HepG2 (cell line): Measurements from ENCODE around the gene GDI1. TPM values are rescaled to one million over a fixed set of nuclear protein-coding genes. Genes with fewer than 3 reads are reported as not detected.

ENCODE experiments used
- CEBPZ ChIP-seq: IDR thresholded peaks from 2 replicates; pipeline ENCODE4 v1.6.1; 2012; ENCODE audit warnings: low read length, improper control_type of control experiment
- FOSL2 ChIP-seq: sonication (generic); formaldehyde crosslinking; IDR thresholded peaks from 2 replicates; pipeline ENCODE4 v1.4.0; 2020; ENCODE audit warnings: missing genetic modification reagents
- FOXP1 ChIP-seq, 2 experiments: fragments of 450-650 bp in 1 of 2; IDR thresholded peaks; 2 replicates each; pipeline ENCODE4 v1.6.1; 2017 to 2018; ENCODE audit warnings: antibody characterized with exemption in 1 of 2
- MED13 ChIP-seq: sonication (generic); formaldehyde crosslinking; IDR thresholded peaks from 2 replicates; pipeline ENCODE4 v1.5.0; 2020; ENCODE audit warnings: missing genetic modification reagents
- RARA ChIP-seq: IDR thresholded peaks from 2 replicates; pipeline ENCODE4 v1.6.1; 2016; ENCODE audit warnings: missing genetic modification reagents, missing compliant biosample characterization
- REST ChIP-seq, 2 experiments: IDR thresholded peaks; 2 replicates each; pipeline ENCODE4 v1.6.1; 2011 to 2012; ENCODE audit warnings: low read length in 2 of 2, borderline replicate concordance in 1 of 2, low read depth in 1 of 2, mild to moderate bottlenecking in 1 of 2, moderate library complexity in 1 of 2
- ZNF136 ChIP-seq: sonication (generic); formaldehyde crosslinking; IDR thresholded peaks from 2 replicates; pipeline ENCODE4 v1.8.1; 2022; ENCODE audit warnings: low read depth, mild to moderate bottlenecking, moderate library complexity, missing genetic modification reagents
- ZNF256 ChIP-seq: sonication (generic); formaldehyde crosslinking; conservative IDR thresholded peaks from 2 replicates; pipeline ENCODE4 v1.4.0; 2020; ENCODE audit warnings: missing genetic modification reagents
- ZNF296 ChIP-seq: sonication (generic); formaldehyde crosslinking; conservative IDR thresholded peaks from 2 replicates; pipeline ENCODE4 v1.5.0; 2020; ENCODE audit warnings: mild to moderate bottlenecking, missing genetic modification reagents
- ZNF572 ChIP-seq: sonication (generic); formaldehyde crosslinking; IDR thresholded peaks from 2 replicates; pipeline ENCODE4 v1.5.1; 2020; ENCODE audit warnings: mild to moderate bottlenecking, missing genetic modification reagents
- ZNF629 ChIP-seq: sonication (generic); formaldehyde crosslinking; conservative IDR thresholded peaks from 2 replicates; pipeline ENCODE4 v1.5.0; 2020; ENCODE audit warnings: missing genetic modification reagents
- polyA plus RNA-seq, 8 experiments: library from polyadenylated mRNA; depleted of rRNA in 3 of 8; stranded (reverse) in 7 of 8; unstranded in 1 of 8; fragments of >200 nt; fragmentation: Illumina TruSeq in 4 of 8; extraction: Trizol in 4 of 8; gene quantifications; 2 replicates each; pipeline versions ENCODE4 v1.2.1 to v1.2.3, GENCODE V29; 2011 to 2016; ENCODE audit warnings: low read depth in 4 of 8, missing spikeins in 1 of 8, mixed read lengths in 1 of 8; ENCODE audit not compliant: insufficient read depth in 1 of 8
- total RNA-seq, 5 experiments: library from RNA; depleted of rRNA; stranded (reverse); fragments of >200 nt; fragmentation: Illumina TruSeq; extraction: Trizol; gene quantifications; 2 replicates each; pipeline ENCODE4 v1.2.3, GENCODE V29; 2016; ENCODE audit warnings: low read depth in 1 of 5
- TF ChIP-seq, protein P1 (sequence below): IDR thresholded peaks from 2 replicates; pipeline ENCODE4 v1.4.0; 2020; ENCODE audit warnings: mild to moderate bottlenecking, missing genetic modification reagents
- TF ChIP-seq, protein P2 (sequence below): sonication (generic); formaldehyde crosslinking; IDR thresholded peaks from 2 replicates; pipeline ENCODE4 v1.5.1; 2020; ENCODE audit warnings: mild to moderate bottlenecking, missing genetic modification reagents, borderline replicate concordance

The GDI1 gene
- total and polyA plus RNA-seq, 2 of the 13 experiments (the other 11 are each of a cell fraction or from before 2014, with no cell fraction given): 17.4 to 105 TPM

DNA sequence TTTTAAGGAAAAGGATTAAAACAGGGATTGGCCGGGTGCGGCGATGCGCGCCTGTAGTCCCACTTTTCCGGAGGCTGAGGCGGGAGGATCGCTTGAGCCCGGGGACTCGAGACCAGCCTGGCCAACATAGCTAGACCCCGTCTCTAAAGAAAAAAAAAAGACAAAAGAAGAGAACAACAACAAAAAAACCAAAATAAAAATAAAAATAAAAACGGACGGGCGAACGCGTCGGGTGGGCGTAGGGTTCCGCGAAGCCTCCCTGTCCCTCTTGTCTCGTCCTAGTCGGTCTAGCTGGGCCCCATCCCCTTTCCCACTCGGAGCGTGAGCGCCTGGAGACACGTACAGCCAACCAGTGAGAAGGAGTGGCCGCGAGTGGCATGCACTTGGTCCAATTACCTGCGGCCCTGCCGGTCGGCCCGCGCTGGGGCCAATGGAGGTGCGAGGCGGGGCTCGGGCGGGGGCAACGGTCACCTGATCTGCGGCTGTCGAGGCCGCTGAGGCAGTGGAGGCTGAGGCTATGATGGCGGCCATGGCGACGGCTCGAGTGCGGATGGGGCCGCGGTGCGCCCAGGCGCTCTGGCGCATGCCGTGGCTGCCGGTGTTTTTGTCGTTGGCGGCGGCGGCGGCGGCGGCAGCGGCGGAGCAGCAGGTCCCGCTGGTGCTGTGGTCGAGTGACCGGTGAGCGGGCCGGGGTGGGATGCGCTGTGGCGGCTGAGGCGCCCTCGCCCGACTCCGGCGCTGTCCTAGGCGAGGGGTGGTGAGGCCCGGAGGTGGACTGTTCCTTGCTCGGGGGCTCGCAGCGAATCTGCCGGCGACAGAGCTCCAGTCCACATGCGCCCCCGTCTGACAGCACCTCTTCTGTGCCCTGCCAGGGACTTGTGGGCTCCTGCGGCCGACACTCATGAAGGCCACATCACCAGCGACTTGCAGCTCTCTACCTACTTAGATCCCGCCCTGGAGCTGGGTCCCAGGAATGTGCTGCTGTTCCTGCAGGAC lies 8.5 kb upstream of the GDI1 start, which contains the start of gene ATP6AP1 (continued):
- TF ChIP-seq, protein P1, sequence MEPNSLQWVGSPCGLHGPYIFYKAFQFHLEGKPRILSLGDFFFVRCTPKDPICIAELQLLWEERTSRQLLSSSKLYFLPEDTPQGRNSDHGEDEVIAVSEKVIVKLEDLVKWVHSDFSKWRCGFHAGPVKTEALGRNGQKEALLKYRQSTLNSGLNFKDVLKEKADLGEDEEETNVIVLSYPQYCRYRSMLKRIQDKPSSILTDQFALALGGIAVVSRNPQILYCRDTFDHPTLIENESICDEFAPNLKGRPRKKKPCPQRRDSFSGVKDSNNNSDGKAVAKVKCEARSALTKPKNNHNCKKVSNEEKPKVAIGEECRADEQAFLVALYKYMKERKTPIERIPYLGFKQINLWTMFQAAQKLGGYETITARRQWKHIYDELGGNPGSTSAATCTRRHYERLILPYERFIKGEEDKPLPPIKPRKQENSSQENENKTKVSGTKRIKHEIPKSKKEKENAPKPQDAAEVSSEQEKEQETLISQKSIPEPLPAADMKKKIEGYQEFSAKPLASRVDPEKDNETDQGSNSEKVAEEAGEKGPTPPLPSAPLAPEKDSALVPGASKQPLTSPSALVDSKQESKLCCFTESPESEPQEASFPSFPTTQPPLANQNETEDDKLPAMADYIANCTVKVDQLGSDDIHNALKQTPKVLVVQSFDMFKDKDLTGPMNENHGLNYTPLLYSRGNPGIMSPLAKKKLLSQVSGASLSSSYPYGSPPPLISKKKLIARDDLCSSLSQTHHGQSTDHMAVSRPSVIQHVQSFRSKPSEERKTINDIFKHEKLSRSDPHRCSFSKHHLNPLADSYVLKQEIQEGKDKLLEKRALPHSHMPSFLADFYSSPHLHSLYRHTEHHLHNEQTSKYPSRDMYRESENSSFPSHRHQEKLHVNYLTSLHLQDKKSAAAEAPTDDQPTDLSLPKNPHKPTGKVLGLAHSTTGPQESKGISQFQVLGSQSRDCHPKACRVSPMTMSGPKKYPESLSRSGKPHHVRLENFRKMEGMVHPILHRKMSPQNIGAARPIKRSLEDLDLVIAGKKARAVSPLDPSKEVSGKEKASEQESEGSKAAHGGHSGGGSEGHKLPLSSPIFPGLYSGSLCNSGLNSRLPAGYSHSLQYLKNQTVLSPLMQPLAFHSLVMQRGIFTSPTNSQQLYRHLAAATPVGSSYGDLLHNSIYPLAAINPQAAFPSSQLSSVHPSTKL (CRISPR knock-in tag): peak; percentile 24; the same call in 1 of the 2 replicates
- TF ChIP-seq RARA (CRISPR knock-in tag): no peak
- no peak for TF ChIP-seq ZNF629 (CRISPR knock-in tag)
- no peak for TF ChIP-seq ZNF296 (CRISPR knock-in tag)
- no peak for TF ChIP-seq FOXP1 (IDR thresholded peaks at IDR 0.05)
- no peak for TF ChIP-seq FOXP1 (CRISPR knock-in tag; IDR thresholded peaks at IDR 0.05)
- no peak for TF ChIP-seq FOSL2 (CRISPR knock-in tag)
- no peak for TF ChIP-seq ZNF572 (CRISPR knock-in tag)
- TF ChIP-seq CEBPZ: no peak
- no peak for TF ChIP-seq ZNF136
- TF ChIP-seq REST (IDR thresholded peaks at IDR 0.05; ENCODE audit: borderline replicate concordance in 1 of 2, low read depth in 1 of 2, low read length in 2 of 2): no peak
- TF ChIP-seq MED13 (CRISPR knock-in tag): no peak
- TF ChIP-seq, protein P2, sequence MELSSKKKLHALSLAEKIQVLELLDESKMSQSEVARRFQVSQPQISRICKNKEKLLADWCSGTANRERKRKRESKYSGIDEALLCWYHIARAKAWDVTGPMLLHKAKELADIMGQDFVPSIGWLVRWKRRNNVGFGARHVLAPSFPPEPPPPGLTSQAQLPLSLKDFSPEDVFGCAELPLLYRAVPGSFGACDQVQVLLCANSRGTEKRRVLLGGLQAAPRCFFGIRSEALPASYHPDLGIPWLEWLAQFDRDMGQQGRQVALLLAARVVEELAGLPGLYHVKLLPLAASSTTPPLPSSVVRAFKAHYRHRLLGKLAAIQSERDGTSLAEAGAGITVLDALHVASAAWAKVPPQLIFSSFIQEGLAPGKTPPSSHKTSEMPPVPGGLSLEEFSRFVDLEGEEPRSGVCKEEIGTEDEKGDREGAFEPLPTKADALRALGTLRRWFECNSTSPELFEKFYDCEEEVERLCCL (CRISPR knock-in tag): no peak
- no peak for TF ChIP-seq ZNF256 (CRISPR knock-in tag)
